ENCODE data around the gene CNKSR3. TPM values are rescaled to one million over a fixed set of nuclear protein-coding genes. Genes with fewer than 3 reads are reported as not detected.

Gene CNKSR3
- total and polyA plus RNA-seq, 2 of the 8 experiments (the other 6 are each of a cell fraction or from before 2014, with no cell fraction given) = 1.2 to 6.2 TPM

GRCh38 chr6:154513601-154514320, 3.3 kb upstream of the CNKSR3 start:
- H3K27me3 ChIP-seq (replicated peaks in 1 of 4; ENCODE audit: control insufficient read depth in 3 of 4, extremely low read depth in 1 of 4, insufficient read depth in 3 of 4, low read length in 3 of 4) = peaks cover under 1 to 6% (median 4%) of the 10 kb centered on the region in 4 experiments
- ChIA-PET POLR2A (ENCODE audit: partially characterized antibody) (no interaction called here), CTCF (ENCODE audit: partially characterized antibody) (interaction anchor here (1.2 to 1.7 kb wide), 2 partner anchors 11 to 15 kb away, joined by 3 to 4 read pairs; no protein-coding TSS in a partner anchor)
- H3K9me3 ChIP-seq (ENCODE audit: insufficient read depth in 2 of 2, low read depth in 1 of 2, low read length in 1 of 2) = no peaks in the 10 kb centered on the region
- H4K20me1 ChIP-seq (replicated peaks in 1 of 2; ENCODE audit: control insufficient read depth in 1 of 2, insufficient read depth in 2 of 2, low read length in 2 of 2) = peaks cover 0 to 1% of the 10 kb centered on the region in 2 experiments
- no peak overlapping the region for H3K9ac ChIP-seq (replicated peaks in 1 of 4; ENCODE audit: extremely low read depth in 1 of 4, low read depth in 3 of 4, low read length in 3 of 4)
- H3K4me2 ChIP-seq (ENCODE audit: insufficient read depth in 1 of 2, low read depth in 2 of 2, low read length in 2 of 2) = no peak overlapping the region
- peaks cover 3 to 20% (median 8%) of the 10 kb centered on the region in 4 experiments; a peak in 6 of 7 replicates for H3K4me1 ChIP-seq (replicated peaks in 1 of 4; ENCODE audit: control insufficient read depth in 3 of 4, insufficient read depth in 4 of 4, low read length in 3 of 4)
- FAIRE-seq (no peak), DNase-seq (ENCODE audit: low read depth in 1 of 2, low spot score in 2 of 2) (no peak)
- H4K91ac ChIP-seq (replicated peaks; ENCODE audit: insufficient read length, low read length) = no peak overlapping the region
- no peak overlapping the region for H2BK120ac ChIP-seq (replicated peaks; ENCODE audit: low read depth, low read length)
- H2AK5ac ChIP-seq (ENCODE audit: low read depth, low read length) = no peak overlapping the region
- H2BK15ac ChIP-seq (ENCODE audit: low read length) = no peak overlapping the region
- no peak overlapping the region for H3K56ac ChIP-seq (replicated peaks; ENCODE audit: insufficient read length, low read depth, low read length)
- no peak overlapping the region for H3K27ac ChIP-seq (ENCODE audit: low read depth, low read length)
- no peak overlapping the region for H2BK12ac ChIP-seq (ENCODE audit: low read depth, low read length)
- no peak overlapping the region for H2BK20ac ChIP-seq (ENCODE audit: low read length)
- no peak overlapping the region for H4K8ac ChIP-seq (ENCODE audit: extremely low read depth, insufficient read depth, low read length)
- H3K36me3 ChIP-seq (ENCODE audit: control insufficient read depth in 2 of 4, insufficient read depth in 4 of 4, low read length in 3 of 4) = no peaks in the 10 kb centered on the region
- H3K79me2 ChIP-seq (ENCODE audit: control insufficient read depth in 1 of 2, insufficient read depth in 2 of 2, low read length in 2 of 2) = peaks cover 0 to 2% of the 10 kb centered on the region in 2 experiments; a peak in 1 of 4 replicates
- no peak overlapping the region for H2AFZ ChIP-seq (ENCODE audit: low read length)
- no peak overlapping the region for H3K4me3 ChIP-seq (ENCODE audit: extremely low read depth in 1 of 4, insufficient read depth in 2 of 4, low read depth in 3 of 4, low read length in 4 of 4)
- WGBS, 2 experiments (ENCODE audit: extremely low coverage in 1 of 2, insufficient coverage in 1 of 2, insufficient read length in 1 of 2, insufficient replicate concordance in 2 of 2, low coverage in 1 of 2, low lambda C conversion rate in 2 of 2, missing lambda C conversion rate in 1 of 2) = 79 to 100% methylated on average over 2 to 5 of the region's 5 CpGs
- peaks cover 10% of the 10 kb centered on the region for H3K23me2 ChIP-seq (ENCODE audit: low read depth, low read length)
- no peak overlapping the region for H3K4ac ChIP-seq (replicated peaks; ENCODE audit: insufficient read length, low read depth, low read length)
- no peak overlapping the region for H2BK5ac ChIP-seq (ENCODE audit: low read depth, low read length)
- no peak overlapping the region for H4K5ac ChIP-seq (ENCODE audit: insufficient read length, low read depth, low read length)
- H3K79me1 ChIP-seq (ENCODE audit: low read depth, low read length) = no peaks in the 10 kb centered on the region
- H3K18ac ChIP-seq (ENCODE audit: extremely low read depth, low read length) = no peak overlapping the region
- no peak overlapping the region for H3K23ac ChIP-seq (ENCODE audit: insufficient read length)
- no peak overlapping the region for H3K14ac ChIP-seq (ENCODE audit: insufficient read length)
- TF ChIP-seq SP1 (IDR thresholded peaks at IDR 0.05; ENCODE audit: low read depth, low read length) (no peak), HDAC6 (IDR thresholded peaks at IDR 0.05; ENCODE audit: low read depth, low read length) (no peak), EP300 (IDR thresholded peaks at IDR 0.05; ENCODE audit: borderline replicate concordance in 1 of 2, low read depth in 2 of 2, low read length in 2 of 2) (no peak), SIRT6 (IDR thresholded peaks at IDR 0.05; ENCODE audit: low read length) (no peak), SIN3A (conservative IDR thresholded peaks at IDR 0.05 in 1 of 2, IDR thresholded peaks at IDR 0.05 in 1 of 2; ENCODE audit: low read depth in 1 of 2, low read length in 2 of 2) (no peak), TEAD4 (IDR thresholded peaks at IDR 0.05; ENCODE audit: low read depth, low read length) (no peak), USF2 (IDR thresholded peaks at IDR 0.05; ENCODE audit: low read length) (no peak), KDM1A (IDR thresholded peaks at IDR 0.05; ENCODE audit: borderline replicate concordance, low read length) (no peak), BACH1 (IDR thresholded peaks at IDR 0.05; ENCODE audit: low read length) (no peak), SP2 (IDR thresholded peaks at IDR 0.05; ENCODE audit: low read length) (no peak), RXRA (IDR thresholded peaks at IDR 0.05; ENCODE audit: insufficient read depth, low read depth, low read length) (no peak)
